Gastrocnemius medialis (tissue), 4 donors: ENCODE data around the gene LRRC8C.

Source experiments
- CTCF ChIP-seq, 5 experiments: fragments of 450-650 bp in 3 of 5; fragments of 200-600 bp in 2 of 5; sonication (generic) in 2 of 5; IDR thresholded peaks in 4 of 5; conservative IDR thresholded peaks in 1 of 5; 1 replicate in 4 of 5; 2 replicates in 1 of 5; pipeline ENCODE4 v1.5.1; 2016 to 2019; ENCODE audit warnings: antibody characterized with exemption in 5 of 5, mild to moderate bottlenecking in 3 of 5, moderate library complexity in 3 of 5
- POLR2A ChIP-seq, 2 donors: fragments of 450-650 bp; IDR thresholded peaks; one replicate each; pipeline ENCODE4 v1.6.1; 2017; ENCODE audit warnings: antibody characterized with exemption in 2 of 2, mild to moderate bottlenecking in 2 of 2, moderate library complexity in 2 of 2

GRCh38 chr1:89641781-89642180 is 8.9 kb downstream of the LRRC8C start:
- TF ChIP-seq POLR2A (IDR thresholded peaks at IDR 0.05) (no peak), CTCF (IDR thresholded peaks at IDR 0.05 in 4 of 5, conservative IDR thresholded peaks at IDR 0.05 in 1 of 5) (no peak)
